A549 (cell line): ENCODE results near the gene SLC25A28.

Source experiments
- CHD2 ChIP-seq: fragments of 150-350 bp; IDR thresholded peaks from 2 replicates; pipeline ENCODE4 v1.6.1; 2014; ENCODE audit warnings: low read length; ENCODE audit not compliant: partially characterized antibody
- EP300 ChIP-seq, 2 experiments: fragments of >200 bp; sonication (Bioruptor Twin); formaldehyde crosslinking; IDR thresholded peaks; 2 replicates in 1 of 2; 3 replicates in 1 of 2; pipeline ENCODE4 v1.6.1; 2016 to 2017
- POLR2A ChIP-seq: IDR thresholded peaks from 2 replicates; pipeline ENCODE4 v1.6.1; 2012; ENCODE audit warnings: mild to moderate bottlenecking, low read length
- RCOR1 ChIP-seq: fragments of 150-350 bp; IDR thresholded peaks from 2 replicates; pipeline ENCODE4 v1.6.1; 2014; ENCODE audit warnings: antibody characterized with exemption, low read length, low read depth
- RFX5 ChIP-seq: fragments of 450-650 bp; IDR thresholded peaks from 2 replicates; pipeline ENCODE4 v1.7.1; 2014; ENCODE audit warnings: antibody characterized with exemption, mild to moderate bottlenecking, moderate library complexity
- SMC3 ChIP-seq: fragments of >200 bp; sonication (Bioruptor Twin); formaldehyde crosslinking; IDR thresholded peaks from 3 replicates; pipeline ENCODE4 v1.6.1; 2018; ENCODE audit warnings: inconsistent platforms
- TF ChIP-seq, protein P1 (sequence below): fragments of >200 bp; sonication (Bioruptor Twin); formaldehyde crosslinking; IDR thresholded peaks from 3 replicates; pipeline ENCODE4 v1.5.1; 2016
- TF ChIP-seq, protein P2 (sequence below): IDR thresholded peaks from 2 replicates; pipeline ENCODE4 v1.6.1; 2012
- TF ChIP-seq, protein P3 (sequence below): fragments of 150-350 bp; IDR thresholded peaks from 2 replicates; pipeline ENCODE4 v1.6.1; 2014; ENCODE audit warnings: low read depth, mild to moderate bottlenecking, low read length
- TF ChIP-seq, protein P4 (sequence below): IDR thresholded peaks from 2 replicates; pipeline ENCODE4 v1.6.1; 2012
- TF ChIP-seq, protein P5 (sequence below): fragments of >200 bp; sonication (Bioruptor Twin); formaldehyde crosslinking; IDR thresholded peaks from 3 replicates; pipeline ENCODE4 v1.6.1; 2016

DNA sequence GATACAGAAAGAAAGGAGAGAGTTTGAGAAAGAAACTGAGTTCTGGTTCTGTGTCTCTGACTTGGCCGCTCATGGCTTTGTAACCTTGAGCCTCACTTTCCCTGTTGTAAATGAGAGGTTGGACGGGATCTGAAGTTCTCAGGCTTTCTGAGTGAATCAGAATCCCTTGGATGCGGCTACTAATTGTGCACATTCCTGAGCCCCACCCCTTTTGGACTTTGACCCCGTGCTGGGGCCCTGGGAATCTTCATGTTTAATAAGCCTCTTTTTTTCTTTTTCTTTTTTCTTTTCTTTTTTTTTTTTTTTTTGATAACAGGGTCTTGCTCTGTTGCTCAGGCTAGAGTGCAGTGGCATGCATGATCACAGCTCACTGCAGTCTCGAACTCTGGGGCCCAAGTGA is 26.9 kb downstream of the SLC25A28 start:
- TF ChIP-seq, protein P1, sequence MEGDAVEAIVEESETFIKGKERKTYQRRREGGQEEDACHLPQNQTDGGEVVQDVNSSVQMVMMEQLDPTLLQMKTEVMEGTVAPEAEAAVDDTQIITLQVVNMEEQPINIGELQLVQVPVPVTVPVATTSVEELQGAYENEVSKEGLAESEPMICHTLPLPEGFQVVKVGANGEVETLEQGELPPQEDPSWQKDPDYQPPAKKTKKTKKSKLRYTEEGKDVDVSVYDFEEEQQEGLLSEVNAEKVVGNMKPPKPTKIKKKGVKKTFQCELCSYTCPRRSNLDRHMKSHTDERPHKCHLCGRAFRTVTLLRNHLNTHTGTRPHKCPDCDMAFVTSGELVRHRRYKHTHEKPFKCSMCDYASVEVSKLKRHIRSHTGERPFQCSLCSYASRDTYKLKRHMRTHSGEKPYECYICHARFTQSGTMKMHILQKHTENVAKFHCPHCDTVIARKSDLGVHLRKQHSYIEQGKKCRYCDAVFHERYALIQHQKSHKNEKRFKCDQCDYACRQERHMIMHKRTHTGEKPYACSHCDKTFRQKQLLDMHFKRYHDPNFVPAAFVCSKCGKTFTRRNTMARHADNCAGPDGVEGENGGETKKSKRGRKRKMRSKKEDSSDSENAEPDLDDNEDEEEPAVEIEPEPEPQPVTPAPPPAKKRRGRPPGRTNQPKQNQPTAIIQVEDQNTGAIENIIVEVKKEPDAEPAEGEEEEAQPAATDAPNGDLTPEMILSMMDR, result no peak
- TF ChIP-seq, protein P2, sequence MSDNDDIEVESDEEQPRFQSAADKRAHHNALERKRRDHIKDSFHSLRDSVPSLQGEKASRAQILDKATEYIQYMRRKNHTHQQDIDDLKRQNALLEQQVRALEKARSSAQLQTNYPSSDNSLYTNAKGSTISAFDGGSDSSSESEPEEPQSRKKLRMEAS, result no peak
- TF ChIP-seq SMC3 (no peak), RFX5 (no peak), RCOR1 (no peak), EP300 (IDR thresholded peaks at IDR 0.05) (no peak), POLR2A (no peak), CHD2 (no peak)
- TF ChIP-seq, protein P3, sequence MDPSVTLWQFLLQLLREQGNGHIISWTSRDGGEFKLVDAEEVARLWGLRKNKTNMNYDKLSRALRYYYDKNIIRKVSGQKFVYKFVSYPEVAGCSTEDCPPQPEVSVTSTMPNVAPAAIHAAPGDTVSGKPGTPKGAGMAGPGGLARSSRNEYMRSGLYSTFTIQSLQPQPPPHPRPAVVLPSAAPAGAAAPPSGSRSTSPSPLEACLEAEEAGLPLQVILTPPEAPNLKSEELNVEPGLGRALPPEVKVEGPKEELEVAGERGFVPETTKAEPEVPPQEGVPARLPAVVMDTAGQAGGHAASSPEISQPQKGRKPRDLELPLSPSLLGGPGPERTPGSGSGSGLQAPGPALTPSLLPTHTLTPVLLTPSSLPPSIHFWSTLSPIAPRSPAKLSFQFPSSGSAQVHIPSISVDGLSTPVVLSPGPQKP, result no peak
- TF ChIP-seq, protein P4, sequence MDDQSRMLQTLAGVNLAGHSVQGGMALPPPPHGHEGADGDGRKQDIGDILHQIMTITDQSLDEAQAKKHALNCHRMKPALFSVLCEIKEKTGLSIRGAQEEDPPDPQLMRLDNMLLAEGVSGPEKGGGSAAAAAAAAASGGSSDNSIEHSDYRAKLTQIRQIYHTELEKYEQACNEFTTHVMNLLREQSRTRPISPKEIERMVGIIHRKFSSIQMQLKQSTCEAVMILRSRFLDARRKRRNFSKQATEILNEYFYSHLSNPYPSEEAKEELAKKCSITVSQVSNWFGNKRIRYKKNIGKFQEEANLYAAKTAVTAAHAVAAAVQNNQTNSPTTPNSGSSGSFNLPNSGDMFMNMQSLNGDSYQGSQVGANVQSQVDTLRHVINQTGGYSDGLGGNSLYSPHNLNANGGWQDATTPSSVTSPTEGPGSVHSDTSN, result no peak
- TF ChIP-seq, protein P5, sequence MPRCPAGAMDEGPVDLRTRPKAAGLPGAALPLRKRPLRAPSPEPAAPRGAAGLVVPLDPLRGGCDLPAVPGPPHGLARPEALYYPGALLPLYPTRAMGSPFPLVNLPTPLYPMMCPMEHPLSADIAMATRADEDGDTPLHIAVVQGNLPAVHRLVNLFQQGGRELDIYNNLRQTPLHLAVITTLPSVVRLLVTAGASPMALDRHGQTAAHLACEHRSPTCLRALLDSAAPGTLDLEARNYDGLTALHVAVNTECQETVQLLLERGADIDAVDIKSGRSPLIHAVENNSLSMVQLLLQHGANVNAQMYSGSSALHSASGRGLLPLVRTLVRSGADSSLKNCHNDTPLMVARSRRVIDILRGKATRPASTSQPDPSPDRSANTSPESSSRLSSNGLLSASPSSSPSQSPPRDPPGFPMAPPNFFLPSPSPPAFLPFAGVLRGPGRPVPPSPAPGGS, result no peak
